ENCODE measurements around the gene PSMD9.

GRCh38 chr12:121866331-121866730 lies 22.3 kb upstream of the PSMD9 start:
- TF ChIP-seq EZH2 (IDR thresholded peaks at IDR 0.05; ENCODE audit: insufficient read depth, poor library complexity, severe bottlenecking) (no peak), EZH2phosphoT487 (IDR thresholded peaks at IDR 0.05; ENCODE audit: insufficient read depth, low read depth) (no peak)

All from GM23248 (cell line).